OCI-LY3 (cell line): Measurements from ENCODE around the gene HES2.

Experiments
- EZH2phosphoT487 ChIP-seq: fragments of 200-600 bp; shearing (Covaris generic); IDR thresholded peaks from 2 replicates; pipeline ENCODE4 v1.6.1; 2018; ENCODE audit warnings: antibody characterized with exemption, mixed run types, low read depth
- TF ChIP-seq, protein P1 (sequence below): fragments of 200-600, 300-600 bp; sonication (generic); IDR thresholded peaks from 2 replicates; pipeline ENCODE4 v1.5.1; 2014; ENCODE audit warnings: antibody characterized with exemption, low read length, low read depth

GRCh38 chr1:6384962-6385361 is 34.8 kb downstream of the HES2 start:
- TF ChIP-seq, protein P1, sequence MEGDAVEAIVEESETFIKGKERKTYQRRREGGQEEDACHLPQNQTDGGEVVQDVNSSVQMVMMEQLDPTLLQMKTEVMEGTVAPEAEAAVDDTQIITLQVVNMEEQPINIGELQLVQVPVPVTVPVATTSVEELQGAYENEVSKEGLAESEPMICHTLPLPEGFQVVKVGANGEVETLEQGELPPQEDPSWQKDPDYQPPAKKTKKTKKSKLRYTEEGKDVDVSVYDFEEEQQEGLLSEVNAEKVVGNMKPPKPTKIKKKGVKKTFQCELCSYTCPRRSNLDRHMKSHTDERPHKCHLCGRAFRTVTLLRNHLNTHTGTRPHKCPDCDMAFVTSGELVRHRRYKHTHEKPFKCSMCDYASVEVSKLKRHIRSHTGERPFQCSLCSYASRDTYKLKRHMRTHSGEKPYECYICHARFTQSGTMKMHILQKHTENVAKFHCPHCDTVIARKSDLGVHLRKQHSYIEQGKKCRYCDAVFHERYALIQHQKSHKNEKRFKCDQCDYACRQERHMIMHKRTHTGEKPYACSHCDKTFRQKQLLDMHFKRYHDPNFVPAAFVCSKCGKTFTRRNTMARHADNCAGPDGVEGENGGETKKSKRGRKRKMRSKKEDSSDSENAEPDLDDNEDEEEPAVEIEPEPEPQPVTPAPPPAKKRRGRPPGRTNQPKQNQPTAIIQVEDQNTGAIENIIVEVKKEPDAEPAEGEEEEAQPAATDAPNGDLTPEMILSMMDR: no peak
- TF ChIP-seq EZH2phosphoT487: no peak
